HL-60 (cell line): ENCODE results near the gene TNFSF11.
A peak's percentile ranks its signal among the peaks of the same experiment; 100 is the strongest.

Experiments used
- DNase-seq, 2 experiments: peaks; one replicate each; pipeline ENCODE4 v3.0.0-alpha.2; 2010 to 2020; ENCODE audit warnings: low read depth in 1 of 2, low spot score in 1 of 2
- H3K27ac ChIP-seq: fragments of 250-450 bp; sonication (Bioruptor Pico); replicated peaks from 2 replicates; pipeline ENCODE4 v1.5.1; 2020; ENCODE audit warnings: mild to moderate bottlenecking, moderate library complexity
- H3K27me3 ChIP-seq: fragments of 250-450 bp; sonication (Bioruptor Pico); 2 replicates; pipeline ENCODE4 v1.5.1; 2021; ENCODE audit warnings: mild to moderate bottlenecking, moderate library complexity; ENCODE audit not compliant: insufficient read depth, poor library complexity, severe bottlenecking
- H3K4me3 ChIP-seq: replicated peaks from 2 replicates; pipeline ENCODE4 v1.5.1; 2011; ENCODE audit warnings: mild to moderate bottlenecking, control low read depth, low read length; ENCODE audit not compliant: insufficient read depth
- CTCF ChIP-seq: IDR thresholded peaks from one replicate; pipeline ENCODE4 v1.5.1; 2011; ENCODE audit warnings: low read length, control low read depth, inconsistent platforms; ENCODE audit not compliant: insufficient read depth
- GABPA ChIP-seq: IDR thresholded peaks from 2 replicates; pipeline ENCODE4 v1.6.1; 2012; ENCODE audit warnings: low read depth
- POLR2AphosphoS5 ChIP-seq: IDR thresholded peaks from 2 replicates; pipeline ENCODE4 v1.6.1; 2012; ENCODE audit warnings: low read depth
- REST ChIP-seq: IDR thresholded peaks from 2 replicates; pipeline ENCODE4 v1.6.1; 2012; ENCODE audit warnings: low read depth; ENCODE audit not compliant: insufficient replicate concordance
- SPI1 ChIP-seq: IDR thresholded peaks from 2 replicates; pipeline ENCODE4 v1.6.1; 2012; ENCODE audit warnings: low read depth, mild to moderate bottlenecking, borderline replicate concordance

TNFSF11 gene

GRCh38 chr13:42544246-42544926 is 29.6 kb upstream of the TNFSF11 start:
- DNase-seq: peak in 1 of 2 experiments; percentile 51
- Histone ChIP-seq H3K4me3 (no peak overlapping the region), H3K27me3 (peaks cover 2% of the 10 kb centered on the region), H3K27ac (no peak overlapping the region)
- TF ChIP-seq CTCF (no peak), SPI1 (no peak), REST (no peak), GABPA (no peak), POLR2AphosphoS5 (no peak)

GRCh38 chr13:42545842-42546241 is 28.1 kb upstream of the TNFSF11 start:
- Histone ChIP-seq H3K27me3 (peaks cover 2% of the 10 kb centered on the region), H3K4me3 (no peak overlapping the region), H3K27ac (no peak overlapping the region)
- no peak for DNase-seq
- no peak for TF ChIP-seq CTCF
- no peak for TF ChIP-seq GABPA
- no peak for TF ChIP-seq REST
- no peak for TF ChIP-seq SPI1
- no peak for TF ChIP-seq POLR2AphosphoS5

GRCh38 chr13:42547612-42548011 is 26.3 kb upstream of the TNFSF11 start:
- no peak overlapping the region for H3K4me3 ChIP-seq
- no peak for DNase-seq
- TF ChIP-seq CTCF (no peak), POLR2AphosphoS5 (no peak), REST (no peak), GABPA (no peak), SPI1 (no peak)
- no peak overlapping the region for H3K27ac ChIP-seq
- H3K27me3 ChIP-seq: peaks cover 2% of the 10 kb centered on the region
